Measurements from ENCODE around the gene ASCL4. TPM values are rescaled to one million over a fixed set of nuclear protein-coding genes. Genes with fewer than 3 reads are reported as not detected.

Gene ASCL4
- total RNA-seq, 2 experiments from 2014 or later: not detected

DNA sequence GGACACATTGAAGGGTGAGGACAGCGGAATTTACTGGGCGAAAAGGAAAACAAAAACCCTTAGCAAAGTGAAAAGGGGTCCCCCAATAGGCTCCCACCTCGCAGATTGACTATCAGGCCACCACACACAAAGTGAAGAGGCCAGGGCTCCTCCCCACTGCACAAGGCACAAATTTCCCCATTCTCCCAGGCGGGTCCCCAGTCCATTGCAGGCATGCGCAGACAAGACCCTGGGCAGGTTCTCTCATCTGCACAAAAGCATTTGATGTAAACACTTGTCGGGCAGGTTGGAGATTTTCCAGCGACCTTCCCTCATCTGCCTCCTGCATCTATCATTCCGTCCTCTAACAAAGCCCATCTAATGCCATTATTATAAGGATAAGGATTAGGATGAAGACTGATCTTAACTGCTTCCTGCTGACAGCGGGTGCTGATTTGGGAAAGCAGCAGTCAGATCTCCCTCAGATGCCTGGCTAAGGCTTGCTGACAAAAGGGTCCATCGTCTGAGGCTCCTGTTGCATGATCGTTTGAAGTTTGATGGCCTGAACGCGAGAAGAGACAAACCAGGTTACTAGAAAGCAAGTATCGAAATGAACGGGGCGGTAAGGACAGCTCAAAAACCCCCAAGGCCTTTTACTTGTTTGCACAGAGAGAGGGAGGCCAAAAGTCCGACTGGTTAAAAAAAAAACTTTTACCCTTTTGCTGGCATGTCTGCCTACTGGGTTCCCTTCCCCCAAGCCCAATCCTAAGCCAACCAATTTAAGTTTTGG lies 14.4 kb downstream of the ASCL4 start:
- H4K20me1 ChIP-seq (ENCODE audit: insufficient read depth, low read length): no peaks in the 10 kb centered on the region
- ChIA-PET CTCF (ENCODE audit: unreplicated experiment) (no interaction called here), POLR2A (no interaction called here)
- no peak overlapping the region for H3K4me3 ChIP-seq (ENCODE audit: low read depth, low read length, poor library complexity, severe bottlenecking)
- peaks cover 13% of the 10 kb centered on the region; the same call in 1 of the 2 replicates for H3K9me3 ChIP-seq (ENCODE audit: low read length)
- intact Hi-C loops (cut with micrococcal nuclease; ENCODE audit: unreplicated experiment): no loop called here
- BruUV-seq (replicated peaks): no TSS peak
- no peaks in the 10 kb centered on the region for H3K36me3 ChIP-seq (ENCODE audit: insufficient read depth, low read length)
- TF ChIP-seq, protein P1, sequence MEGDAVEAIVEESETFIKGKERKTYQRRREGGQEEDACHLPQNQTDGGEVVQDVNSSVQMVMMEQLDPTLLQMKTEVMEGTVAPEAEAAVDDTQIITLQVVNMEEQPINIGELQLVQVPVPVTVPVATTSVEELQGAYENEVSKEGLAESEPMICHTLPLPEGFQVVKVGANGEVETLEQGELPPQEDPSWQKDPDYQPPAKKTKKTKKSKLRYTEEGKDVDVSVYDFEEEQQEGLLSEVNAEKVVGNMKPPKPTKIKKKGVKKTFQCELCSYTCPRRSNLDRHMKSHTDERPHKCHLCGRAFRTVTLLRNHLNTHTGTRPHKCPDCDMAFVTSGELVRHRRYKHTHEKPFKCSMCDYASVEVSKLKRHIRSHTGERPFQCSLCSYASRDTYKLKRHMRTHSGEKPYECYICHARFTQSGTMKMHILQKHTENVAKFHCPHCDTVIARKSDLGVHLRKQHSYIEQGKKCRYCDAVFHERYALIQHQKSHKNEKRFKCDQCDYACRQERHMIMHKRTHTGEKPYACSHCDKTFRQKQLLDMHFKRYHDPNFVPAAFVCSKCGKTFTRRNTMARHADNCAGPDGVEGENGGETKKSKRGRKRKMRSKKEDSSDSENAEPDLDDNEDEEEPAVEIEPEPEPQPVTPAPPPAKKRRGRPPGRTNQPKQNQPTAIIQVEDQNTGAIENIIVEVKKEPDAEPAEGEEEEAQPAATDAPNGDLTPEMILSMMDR (conservative IDR thresholded peaks at IDR 0.05; ENCODE audit: low read length): no peak
- no peak for TF ChIP-seq EZH2phosphoT487 (IDR thresholded peaks at IDR 0.05; ENCODE audit: borderline replicate concordance, low read depth, low read length)
- no peaks in the 10 kb centered on the region for H3K9me2 ChIP-seq (ENCODE audit: insufficient read depth, low read length)
- H3K4me1 ChIP-seq (ENCODE audit: insufficient read depth, low read length, poor library complexity, severe bottlenecking): peaks cover 11% of the 10 kb centered on the region
- DNase-seq (ENCODE audit: low spot score): no peak
- H3K4me2 ChIP-seq (ENCODE audit: low read length): no peak overlapping the region
- no peak overlapping the region for H3K27ac ChIP-seq (ENCODE audit: low read depth, low read length, poor library complexity, severe bottlenecking)
- no peaks in the 10 kb centered on the region for H3K79me2 ChIP-seq (ENCODE audit: insufficient read depth, low read depth, low read length)
- H2AFZ ChIP-seq (ENCODE audit: low read length): no peak overlapping the region

DNA sequence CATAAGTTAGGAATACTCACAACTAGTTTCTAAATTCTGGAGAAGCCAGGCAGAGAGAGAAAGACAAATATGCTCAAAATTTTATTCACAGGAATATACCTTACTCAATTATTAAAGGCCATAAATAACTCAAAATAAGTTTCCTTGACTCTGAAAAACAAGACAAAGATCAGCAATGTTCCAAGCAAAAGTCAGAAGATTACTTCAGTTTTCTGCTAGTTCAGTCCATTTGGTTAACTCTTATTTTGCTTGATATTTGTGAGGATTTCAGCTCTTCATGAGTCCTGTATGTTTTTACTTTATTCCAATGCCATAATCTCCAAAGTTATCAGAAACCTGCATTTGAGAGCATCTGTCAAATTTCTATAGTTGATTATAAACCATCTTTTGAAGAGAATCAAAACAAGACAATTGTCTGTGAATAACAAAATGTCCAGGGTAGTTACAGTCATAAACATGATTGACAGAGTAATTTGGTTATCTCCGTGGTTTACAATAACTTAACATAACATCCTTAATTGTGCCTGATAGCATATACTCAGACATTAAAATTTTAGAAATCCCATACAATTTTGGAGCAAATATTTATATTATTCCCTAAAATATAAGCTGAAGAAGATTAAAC lies 17.1 kb downstream of the ASCL4 start:
- Histone ChIP-seq H3K4me2 (ENCODE audit: low read length) (no peak overlapping the region), H3K4me1 (ENCODE audit: insufficient read depth, low read length, poor library complexity, severe bottlenecking) (no peaks in the 10 kb centered on the region), H3K79me2 (ENCODE audit: insufficient read depth, low read depth, low read length) (no peaks in the 10 kb centered on the region), H4K20me1 (ENCODE audit: insufficient read depth, low read length) (no peaks in the 10 kb centered on the region), H3K9me2 (ENCODE audit: insufficient read depth, low read length) (no peaks in the 10 kb centered on the region), H3K27ac (ENCODE audit: low read depth, low read length, poor library complexity, severe bottlenecking) (no peak overlapping the region), H2AFZ (ENCODE audit: low read length) (no peak overlapping the region), H3K9me3 (ENCODE audit: low read length) (peaks cover 13% of the 10 kb centered on the region; the same call in 1 of the 2 replicates), H3K4me3 (ENCODE audit: low read depth, low read length, poor library complexity, severe bottlenecking) (no peak overlapping the region), H3K36me3 (ENCODE audit: insufficient read depth, low read length) (no peaks in the 10 kb centered on the region)
- intact Hi-C loops (cut with micrococcal nuclease; ENCODE audit: unreplicated experiment): no loop called here
- no peak for TF ChIP-seq EZH2phosphoT487 (IDR thresholded peaks at IDR 0.05; ENCODE audit: borderline replicate concordance, low read depth, low read length)
- TF ChIP-seq, protein P1 (conservative IDR thresholded peaks at IDR 0.05; ENCODE audit: low read length): no peak
- POLR2A ChIA-PET: no interaction called here
- BruUV-seq (replicated peaks): no TSS peak
- DNase-seq (ENCODE audit: low spot score): no peak
- CTCF ChIA-PET (ENCODE audit: unreplicated experiment): no interaction called here

DNA sequence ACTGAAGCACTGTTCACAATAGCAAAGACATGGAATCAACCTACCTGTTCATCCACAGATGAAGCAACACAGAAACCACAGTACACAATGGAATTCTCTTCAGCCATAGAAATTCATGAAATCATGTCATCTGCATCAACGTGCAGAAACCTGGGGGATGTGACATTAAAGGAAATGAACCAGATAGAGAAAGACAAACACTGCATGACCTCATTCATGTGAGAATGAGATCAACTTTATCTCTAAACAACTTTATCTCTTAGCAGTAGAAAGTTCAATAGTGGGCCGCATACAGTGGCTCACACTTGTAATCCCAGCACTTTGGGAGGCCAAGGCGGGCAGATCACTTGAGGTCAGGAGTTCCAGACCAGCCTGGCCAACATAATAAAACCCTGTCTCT lies 19.9 kb downstream of the ASCL4 start:
- H2AFZ ChIP-seq (ENCODE audit: low read length): no peak overlapping the region
- H3K9me3 ChIP-seq (ENCODE audit: low read length): peaks cover 13% of the 10 kb centered on the region; the same call in 1 of the 2 replicates
- no peak overlapping the region for H3K27ac ChIP-seq (ENCODE audit: low read depth, low read length, poor library complexity, severe bottlenecking)
- TF ChIP-seq, protein P1 (conservative IDR thresholded peaks at IDR 0.05; ENCODE audit: low read length): no peak
- no peak for TF ChIP-seq EZH2phosphoT487 (IDR thresholded peaks at IDR 0.05; ENCODE audit: borderline replicate concordance, low read depth, low read length)
- POLR2A ChIA-PET: interaction anchor here (0.7 kb wide), 1 partner anchor 793 kb away, joined by 3 read pairs; no protein-coding TSS in a partner anchor
- intact Hi-C loops (cut with micrococcal nuclease; ENCODE audit: unreplicated experiment): no loop called here
- CTCF ChIA-PET (ENCODE audit: unreplicated experiment): no interaction called here
- H3K9me2 ChIP-seq (ENCODE audit: insufficient read depth, low read length): no peaks in the 10 kb centered on the region
- H3K4me1 ChIP-seq (ENCODE audit: insufficient read depth, low read length, poor library complexity, severe bottlenecking): no peaks in the 10 kb centered on the region
- no peaks in the 10 kb centered on the region for H4K20me1 ChIP-seq (ENCODE audit: insufficient read depth, low read length)
- no TSS peak for BruUV-seq (replicated peaks)
- no peaks in the 10 kb centered on the region for H3K79me2 ChIP-seq (ENCODE audit: insufficient read depth, low read depth, low read length)
- H3K4me2 ChIP-seq (ENCODE audit: low read length): no peak overlapping the region
- no peak overlapping the region for H3K4me3 ChIP-seq (ENCODE audit: low read depth, low read length, poor library complexity, severe bottlenecking)
- DNase-seq (ENCODE audit: low spot score): no peak
- no peaks in the 10 kb centered on the region for H3K36me3 ChIP-seq (ENCODE audit: insufficient read depth, low read length)

Data from OCI-LY7 (cell line).